Activated naive CD8-positive, alpha-beta T cell treated with anti-CD3 and anti-CD28 coated beads, Interleukin-2, amount 50 U/mL, for 16 hours (primary cell): ENCODE measurements around the gene TRAF1.
"Not testable (repeated sequence)": the region's sequence is repeated elsewhere in the genome, so short reads cannot be mapped to it uniquely, and the experiment has no call there.

Experiments used
- DNase-seq: peaks from one replicate; pipeline ENCODE4 v3.0.0-alpha.2; 2020; ENCODE audit warnings: low read depth, low spot score

Gene TRAF1

GRCh38 chr9:120926397-120926928 lies at the start of gene TRAF1:
Gene TRAF1 (minus strand): TSS chr9:120926796. CDS start chr9:120926075, 721 bp downstream.
- DNase-seq, result no peak

GRCh38 chr9:120974921-120975320 lies 48.3 kb upstream of the TRAF1 start:
- DNase-seq, result no peak

- DNase-seq, result no peak
Observed at GRCh38 chr9:120974181-120974580, 47.6 kb upstream of the TRAF1 start.

- DNase-seq, result no peak
Observed at GRCh38 chr9:120971938-120972337, 45.3 kb upstream of the TRAF1 start.

- DNase-seq, result not testable (repeated sequence)
Observed at GRCh38 chr9:120971471-120971870, 44.9 kb upstream of the TRAF1 start.

- DNase-seq, result no peak
Observed at GRCh38 chr9:120970244-120970643, 43.6 kb upstream of the TRAF1 start.

GRCh38 chr9:120966013-120966369 lies 39.4 kb upstream of the TRAF1 start:
- DNase-seq, result no peak

GRCh38 chr9:120965344-120966012 lies 38.9 kb upstream of the TRAF1 start:
- DNase-seq, result no peak

GRCh38 chr9:120961936-120962335 lies 35.3 kb upstream of the TRAF1 start:
- no peak for DNase-seq

- no peak for DNase-seq
Observed at GRCh38 chr9:120960001-120960400, 33.4 kb upstream of the TRAF1 start.

- DNase-seq, result no peak
Observed at GRCh38 chr9:120956862-120957261, 30.3 kb upstream of the TRAF1 start.

- no peak for DNase-seq
Observed at GRCh38 chr9:120951960-120952618, 25.5 kb upstream of the TRAF1 start.

- no peak for DNase-seq
Observed at GRCh38 chr9:120950421-120951388, 24.1 kb upstream of the TRAF1 start.

GRCh38 chr9:120949290-120949689 lies 22.7 kb upstream of the TRAF1 start:
- no peak for DNase-seq

GRCh38 chr9:120948824-120949223 lies 22.2 kb upstream of the TRAF1 start:
- DNase-seq, result no peak

- DNase-seq, result no peak
Observed at GRCh38 chr9:120947222-120947621, 20.6 kb upstream of the TRAF1 start.

- no peak for DNase-seq
Observed at GRCh38 chr9:120946259-120946658, 19.7 kb upstream of the TRAF1 start.

GRCh38 chr9:120944948-120945347 lies 18.4 kb upstream of the TRAF1 start:
- DNase-seq, result no peak

- no peak for DNase-seq
Observed at GRCh38 chr9:120944434-120944843, 17.8 kb upstream of the TRAF1 start.

- DNase-seq, result no peak
Observed at GRCh38 chr9:120942186-120943001, 15.8 kb upstream of the TRAF1 start.
